Jurkat, Clone E6-1 (cell line): Measurements from ENCODE around the gene CCDC78.

ENCODE experiments used
- DNase-seq: peaks from one replicate; pipeline ENCODE4 v3.0.0-alpha.2; 2011; ENCODE audit warnings: low read depth, low spot score
- H3K4me3 ChIP-seq: 2 replicates; pipeline ENCODE4 v1.5.1; 2011; ENCODE audit warnings: mild to moderate bottlenecking, low read length, control low read depth, moderate library complexity

Gene CCDC78

DNA sequence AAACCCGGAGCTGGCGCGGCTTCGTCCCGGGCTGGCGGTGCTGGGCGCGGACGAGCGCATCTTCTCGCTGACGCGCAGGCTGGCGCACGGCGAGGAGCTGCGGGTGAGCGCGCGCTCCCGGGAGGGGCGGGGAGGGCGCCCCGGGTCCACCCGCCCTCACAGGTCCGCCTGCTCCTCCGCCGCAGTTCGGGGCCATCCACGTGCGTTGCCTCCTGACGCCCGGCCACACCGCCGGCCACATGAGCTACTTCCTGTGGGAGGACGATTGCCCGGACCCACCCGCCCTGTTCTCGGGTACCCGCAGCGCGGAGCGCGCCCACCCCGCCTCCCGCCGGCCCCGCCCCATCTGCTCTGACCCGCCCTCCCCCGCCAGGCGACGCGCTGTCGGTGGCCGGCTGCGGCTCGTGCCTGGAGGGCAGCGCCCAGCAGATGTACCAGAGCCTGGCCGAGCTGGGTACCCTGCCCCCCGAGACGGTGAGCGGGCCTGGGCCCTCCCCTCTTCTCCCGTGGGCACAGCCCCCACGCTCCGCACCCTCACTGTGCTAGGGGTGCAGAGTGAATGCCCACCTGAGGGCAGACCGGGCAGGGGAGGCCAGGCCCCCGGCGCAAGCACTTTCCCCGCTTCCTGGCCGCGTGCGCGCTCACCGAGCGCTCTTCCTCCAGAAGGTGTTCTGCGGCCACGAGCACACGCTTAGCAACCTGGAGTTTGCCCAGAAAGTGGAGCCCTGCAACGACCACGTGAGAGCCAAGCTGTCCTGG, 2.1 kb upstream of the CCDC78 start:
- peak overlapping the region; percentile 64 for H3K4me3 ChIP-seq
- peak; percentile 42 for DNase-seq

DNA sequence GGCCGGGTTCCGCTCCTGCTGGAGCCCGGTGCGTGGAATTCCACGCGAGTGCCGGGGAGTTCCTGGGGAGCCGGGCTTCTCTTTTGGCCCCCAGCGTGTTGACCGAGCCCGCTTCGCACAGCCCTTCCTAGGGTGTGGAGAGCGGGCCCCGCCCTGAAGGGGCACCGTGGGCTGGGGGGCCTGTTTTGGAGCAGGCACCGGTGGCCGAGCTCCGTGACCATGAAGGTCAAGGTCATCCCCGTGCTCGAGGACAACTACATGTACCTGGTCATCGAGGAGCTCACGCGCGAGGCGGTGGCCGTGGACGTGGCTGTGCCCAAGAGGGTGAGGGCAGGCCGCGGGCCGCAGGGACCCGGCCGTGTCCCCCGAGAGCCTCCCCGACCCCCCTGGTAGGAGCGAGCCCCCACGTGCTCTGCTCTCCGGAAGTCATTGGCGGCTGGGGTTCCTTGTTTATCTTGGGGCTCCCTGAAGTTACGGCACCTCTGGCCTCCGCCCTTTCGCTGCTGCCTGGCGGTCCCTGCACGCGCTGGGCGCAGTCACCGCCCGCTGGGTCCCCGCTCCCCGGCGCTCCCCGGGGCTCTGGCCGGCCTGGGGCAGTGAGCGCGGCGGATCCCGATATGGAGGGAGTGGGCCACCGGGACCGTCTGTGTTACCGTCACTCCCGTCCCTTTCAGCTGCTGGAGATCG, 1.2 kb upstream of the CCDC78 start:
- peak overlapping the region; percentile 64 for H3K4me3 ChIP-seq
- no peak for DNase-seq

DNA sequence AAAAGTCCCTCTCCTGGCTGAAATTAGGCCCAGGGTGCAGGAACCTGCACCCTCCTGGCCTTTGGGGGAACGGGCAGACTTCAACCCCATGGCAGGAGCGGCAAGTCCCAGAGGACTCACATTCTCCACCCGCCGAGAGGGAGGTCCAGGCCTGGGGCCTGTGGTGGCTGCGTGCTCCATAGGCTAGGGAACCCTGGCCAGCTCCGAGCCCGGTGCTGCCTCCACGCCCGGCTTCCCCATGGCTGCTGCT, 130 bp downstream of the CCDC78 start:
- H3K4me3 ChIP-seq: no peak overlapping the region
- no peak for DNase-seq

DNA sequence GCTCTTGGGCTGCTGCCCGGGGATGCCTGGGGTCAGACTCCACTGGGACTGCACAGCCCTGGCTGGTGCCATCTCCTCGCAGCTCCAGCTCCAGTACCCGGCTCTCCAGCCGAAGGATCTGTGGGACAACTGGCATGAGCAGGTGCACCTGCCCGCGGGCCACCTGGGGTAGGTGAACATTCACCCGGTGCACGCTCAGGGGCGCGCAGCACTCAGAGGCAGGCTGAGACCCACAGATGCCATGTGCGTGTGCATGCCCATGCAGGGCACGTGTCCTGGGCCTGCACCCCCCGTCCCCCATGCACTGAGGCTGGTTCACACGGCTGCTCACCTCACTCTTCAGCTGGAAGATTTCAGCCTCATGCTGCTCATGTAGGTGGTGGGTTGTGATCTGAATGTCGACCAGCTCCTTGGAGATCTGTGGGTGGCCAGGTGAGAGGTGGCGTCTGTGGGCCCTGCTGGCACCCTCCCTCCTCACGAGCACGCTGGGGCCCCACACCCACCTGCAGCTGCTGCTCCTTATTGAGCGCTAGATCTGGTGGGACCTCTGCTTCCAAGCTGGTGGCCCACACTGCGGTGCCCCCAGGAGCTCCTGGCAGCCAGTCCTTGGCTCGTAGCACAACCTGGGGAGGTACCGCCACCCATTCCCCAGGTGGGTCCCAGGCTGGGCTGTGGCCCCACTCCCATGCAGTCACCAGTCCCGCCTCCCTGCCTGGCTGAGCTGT, 618 bp downstream of the CCDC78 start:
- no peak for DNase-seq
- no peak overlapping the region for H3K4me3 ChIP-seq

DNA sequence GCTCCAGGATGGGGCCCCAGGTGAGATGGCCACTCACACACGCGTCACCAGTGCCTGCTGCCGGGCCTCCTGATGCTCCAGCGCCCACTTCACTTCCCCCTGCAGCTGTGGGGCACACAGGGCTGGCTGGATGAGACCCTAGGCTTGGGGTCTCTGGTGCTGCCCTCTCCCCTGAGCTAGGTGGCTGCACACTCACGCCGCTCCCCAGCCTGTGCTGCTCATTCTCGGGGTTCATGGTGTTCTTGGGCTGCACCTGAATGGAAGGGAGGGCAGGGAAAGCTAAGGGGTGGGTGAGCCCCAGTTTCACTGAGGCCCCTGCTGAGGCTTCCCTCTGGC, 1.2 kb downstream of the CCDC78 start:
- DNase-seq: no peak
- H3K4me3 ChIP-seq: no peak overlapping the region

DNA sequence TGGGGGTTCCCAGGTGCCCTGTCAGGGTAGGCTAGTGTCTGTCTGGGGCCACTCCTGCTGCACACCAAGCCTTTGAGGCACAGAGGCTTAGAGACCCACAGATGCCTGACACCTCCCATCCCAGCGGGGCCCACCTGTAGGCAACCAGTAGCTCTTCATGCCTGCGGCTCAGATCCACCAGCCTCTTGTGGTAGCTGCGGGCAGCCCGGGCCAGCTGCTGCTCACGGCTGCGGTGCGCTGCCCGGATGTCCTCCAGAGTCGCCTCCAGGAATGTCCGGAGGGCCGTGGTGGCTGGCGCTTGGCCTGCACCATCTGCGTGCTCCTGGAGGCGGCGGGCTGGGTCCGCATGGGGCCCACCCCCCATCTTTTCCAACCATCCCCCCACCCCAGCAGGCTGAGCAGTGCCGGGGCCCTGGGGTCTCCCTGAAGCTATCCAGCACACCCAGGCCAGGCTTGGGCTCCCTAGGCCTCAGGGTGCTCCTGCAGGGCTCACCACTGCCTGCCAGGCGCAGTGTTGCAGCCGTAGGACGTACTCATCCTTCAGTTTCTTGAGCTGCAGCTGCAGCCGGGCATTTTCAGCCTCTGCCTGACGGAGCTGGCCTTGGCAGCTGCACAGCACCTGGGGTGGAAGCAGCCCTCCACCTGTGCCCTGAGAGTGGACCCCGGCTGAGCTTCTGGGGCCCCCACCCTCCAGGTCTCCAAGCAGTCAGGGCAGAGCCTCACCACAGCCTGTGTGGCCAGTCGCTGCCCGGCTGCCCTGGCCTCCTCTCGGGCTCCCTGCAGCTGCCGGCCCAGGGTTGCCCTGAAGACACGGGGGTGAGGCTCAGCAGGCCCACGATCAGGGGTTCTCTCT, 1.8 kb downstream of the CCDC78 start:
- DNase-seq: peak; percentile 82
- H3K4me3 ChIP-seq: no peak overlapping the region

DNA sequence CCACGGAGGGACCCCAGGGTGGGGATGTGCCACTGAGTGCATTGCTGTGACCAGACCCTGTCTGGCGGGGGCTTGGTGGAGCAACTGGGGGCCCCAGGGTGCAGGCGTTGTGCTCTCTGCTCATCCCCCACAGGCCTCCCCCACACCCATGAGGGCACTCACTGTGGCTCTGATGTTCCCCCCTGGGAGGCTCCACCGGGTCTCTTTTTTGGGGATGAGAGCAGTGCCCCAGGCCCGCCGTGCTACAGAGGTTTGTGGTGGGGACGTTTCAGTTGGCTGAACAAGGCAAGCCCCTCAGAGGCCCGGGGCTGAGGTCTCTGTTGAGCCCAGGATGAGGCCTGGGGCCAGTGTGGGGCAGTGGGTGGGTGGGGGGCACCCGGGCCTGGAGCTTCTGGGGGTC, 2.5 kb downstream of the CCDC78 start:
- H3K4me3 ChIP-seq: no peak overlapping the region
- no peak for DNase-seq

DNA sequence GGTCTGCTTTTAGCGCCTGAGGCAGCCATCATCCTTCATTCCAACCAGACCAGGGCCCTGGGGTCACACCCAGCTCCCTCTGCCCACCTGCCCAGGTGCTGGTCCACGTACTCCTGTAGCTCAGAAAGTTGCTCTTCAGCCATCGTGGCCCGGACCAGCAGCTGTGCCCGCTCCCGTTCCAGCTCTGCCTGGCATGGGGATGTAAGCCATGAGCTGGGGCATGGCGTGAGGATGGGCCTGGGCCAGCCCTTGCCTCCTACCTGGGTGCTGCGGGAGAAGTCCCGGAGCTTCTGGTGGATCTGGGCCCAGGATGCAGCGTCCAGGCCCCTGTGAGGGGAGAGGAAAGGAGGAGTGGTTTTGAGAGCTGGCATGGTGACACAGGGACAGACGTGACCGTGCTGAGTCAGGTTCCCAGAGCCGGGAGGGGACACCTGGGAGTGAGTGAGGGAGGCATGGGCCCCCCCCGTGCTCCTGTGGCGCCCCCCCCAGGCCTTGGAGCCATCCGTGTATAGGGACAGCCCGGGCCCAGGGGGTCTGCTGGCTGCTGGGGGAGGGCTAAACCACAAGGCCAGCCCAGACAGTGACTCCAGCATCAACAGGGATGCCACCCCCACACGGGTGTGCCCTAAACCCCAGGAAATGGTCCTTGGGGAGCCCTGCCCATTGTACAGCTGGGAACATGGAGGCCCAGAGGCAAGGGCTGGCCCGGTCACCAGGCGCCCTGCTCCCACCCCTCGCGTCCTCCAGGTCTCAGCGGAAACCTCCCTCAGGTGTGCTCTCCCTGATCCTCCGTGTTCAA, 3.2 kb downstream of the CCDC78 start:
- DNase-seq: no peak
- H3K4me3 ChIP-seq: peak overlapping the region; percentile 54

DNA sequence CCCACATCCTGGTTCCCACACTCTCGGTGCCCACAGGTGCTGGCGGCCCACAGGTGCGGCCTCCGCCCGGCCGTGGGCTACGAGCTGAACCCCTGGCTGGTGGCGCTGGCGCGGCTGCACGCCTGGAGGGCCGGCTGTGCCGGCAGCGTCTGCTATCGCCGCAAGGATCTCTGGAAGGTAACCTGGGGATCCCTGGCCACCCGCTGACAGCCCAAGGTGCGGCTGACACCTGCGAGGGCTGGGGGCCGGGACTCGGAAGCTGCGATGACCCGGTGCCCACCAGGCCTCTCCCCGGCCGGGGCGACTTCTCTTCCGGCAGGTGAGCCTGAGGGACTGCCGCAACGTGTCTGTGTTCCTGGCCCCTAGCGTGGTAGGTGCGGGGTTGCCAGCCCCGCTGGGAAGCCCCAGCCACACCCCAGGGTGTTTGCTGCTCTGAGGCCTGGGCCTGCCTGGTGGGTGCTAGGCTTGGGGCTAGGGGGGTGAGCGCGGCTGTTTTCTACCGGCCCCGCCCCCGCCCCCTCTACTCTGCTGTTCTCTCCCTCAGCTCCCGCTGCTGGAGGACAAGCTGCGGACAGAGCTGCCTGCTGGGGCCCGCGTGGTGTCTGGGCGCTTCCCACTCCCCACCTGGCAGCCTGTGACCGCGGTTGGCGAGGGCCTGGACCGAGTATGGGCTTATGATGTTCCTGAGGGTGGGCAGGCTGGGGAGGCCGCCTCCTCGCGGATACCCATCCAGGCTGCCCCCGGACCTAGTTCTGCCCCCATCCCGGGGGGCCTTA, 4.3 kb downstream of the CCDC78 start:
- H3K4me3 ChIP-seq: peak overlapping the region; percentile 54
- no peak for DNase-seq

DNA sequence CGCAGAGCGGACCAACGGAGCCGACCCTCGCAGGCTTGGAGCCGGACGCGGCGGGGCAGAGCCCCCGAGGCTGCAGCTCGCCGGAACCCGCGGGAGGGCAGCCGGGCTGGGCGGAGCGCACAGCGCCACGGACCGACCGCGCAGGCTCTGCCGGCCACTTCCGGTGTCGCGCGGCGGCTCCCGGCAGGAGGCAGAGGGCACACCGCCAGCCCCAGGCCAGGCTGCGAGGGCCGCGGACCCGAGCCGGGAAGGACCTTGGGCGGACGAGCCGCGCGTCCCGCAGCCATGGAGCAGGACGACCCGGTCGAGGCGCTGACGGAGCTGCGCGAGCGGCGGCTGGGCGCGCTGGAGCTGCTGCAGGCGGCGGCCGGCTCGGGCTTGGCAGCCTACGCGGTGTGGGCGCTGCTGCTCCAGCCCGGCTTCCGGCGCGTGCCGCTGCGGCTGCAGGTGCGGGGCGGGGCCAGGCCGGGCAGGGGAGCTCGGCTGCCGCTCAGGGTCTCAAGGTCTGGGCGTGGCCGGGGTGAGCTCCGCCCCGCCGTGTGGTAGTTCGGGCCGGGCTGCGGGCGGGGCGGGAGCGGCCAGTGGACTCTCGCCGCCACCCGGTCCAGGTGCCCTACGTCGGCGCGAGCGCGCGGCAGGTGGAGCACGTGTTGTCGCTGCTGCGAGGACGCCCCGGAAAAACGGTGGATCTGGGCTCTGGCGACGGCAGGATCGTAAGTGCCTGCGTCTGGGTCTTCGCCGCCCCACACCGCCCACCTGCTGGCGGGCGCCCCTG, 5.1 kb downstream of the CCDC78 start, which contains the start of gene ANTKMT:
Gene ANTKMT, plus strand, starts transcription at position 157 of the 775 bp plus-strand sequence. Its CDS starts 129 bp downstream, at position 286.
- DNase-seq: peak; percentile 84
- H3K4me3 ChIP-seq: peak within 1 kb of the TSS; percentile 73

DNA sequence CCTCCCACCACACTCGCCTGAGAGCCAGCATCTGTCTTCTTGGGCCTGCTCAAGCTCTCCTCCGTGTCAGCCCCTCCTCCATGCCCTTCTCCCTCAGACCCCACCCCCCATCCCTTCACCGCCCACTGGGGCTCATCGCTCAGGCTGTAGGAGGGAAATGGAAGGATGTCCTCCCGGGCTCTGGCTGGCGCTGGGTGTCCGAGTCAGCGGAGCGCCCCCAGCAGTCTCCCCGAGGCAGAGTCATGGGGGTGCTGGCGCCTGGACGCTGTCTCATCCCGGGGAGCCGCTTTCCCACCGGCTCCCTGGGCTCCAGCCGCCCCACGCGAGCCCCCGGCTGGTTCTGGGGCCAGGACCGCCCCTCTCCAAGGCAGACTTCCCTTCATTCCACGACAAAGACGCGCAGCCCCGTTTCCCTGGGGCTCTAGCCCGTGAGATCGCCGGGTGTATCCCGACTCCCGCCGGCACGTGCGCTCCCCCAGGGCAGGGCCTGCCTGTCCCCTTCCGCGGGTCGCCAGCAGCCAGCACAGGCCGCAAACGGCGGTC, 5.7 kb downstream of the CCDC78 start:
- peak; percentile 89 for DNase-seq

DNA sequence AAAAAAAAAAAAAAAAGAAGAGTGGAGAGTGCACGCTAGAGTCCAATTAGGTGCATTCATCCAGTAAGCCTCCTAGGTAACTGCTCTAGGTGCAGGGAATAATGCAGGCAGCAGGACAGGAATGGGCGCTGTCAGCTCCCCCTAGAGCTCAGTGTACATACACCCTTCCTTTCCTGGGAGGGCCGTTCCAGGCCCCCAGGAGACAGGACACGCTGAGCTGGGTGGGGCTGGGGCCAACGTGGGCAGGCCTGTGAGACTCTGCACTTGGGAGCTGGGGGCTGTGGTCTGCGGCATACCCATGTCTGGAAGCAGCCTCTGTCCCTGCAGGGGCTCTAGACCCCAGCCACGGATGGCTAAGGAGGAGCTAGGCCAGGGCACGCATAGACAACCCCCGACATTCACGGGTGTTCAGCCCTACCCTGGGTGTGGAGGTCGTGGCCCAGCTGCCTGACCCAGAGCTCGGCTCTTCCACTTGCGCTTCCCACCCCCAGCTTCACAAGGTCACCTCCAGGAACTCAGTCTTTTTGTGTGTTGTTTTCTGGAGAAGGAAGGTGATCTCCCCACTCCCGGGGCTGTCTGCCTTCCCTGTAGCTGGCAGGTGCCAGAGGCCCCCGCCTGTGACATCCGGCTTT, 6.3 kb downstream of the CCDC78 start:
- DNase-seq: peak; percentile 37
- H3K4me3 ChIP-seq: peak overlapping the region; percentile 73

More for the DNA sequence above, 5.7 kb downstream of the CCDC78 start:
- H3K4me3 ChIP-seq: peak overlapping the region; percentile 73

DNA sequence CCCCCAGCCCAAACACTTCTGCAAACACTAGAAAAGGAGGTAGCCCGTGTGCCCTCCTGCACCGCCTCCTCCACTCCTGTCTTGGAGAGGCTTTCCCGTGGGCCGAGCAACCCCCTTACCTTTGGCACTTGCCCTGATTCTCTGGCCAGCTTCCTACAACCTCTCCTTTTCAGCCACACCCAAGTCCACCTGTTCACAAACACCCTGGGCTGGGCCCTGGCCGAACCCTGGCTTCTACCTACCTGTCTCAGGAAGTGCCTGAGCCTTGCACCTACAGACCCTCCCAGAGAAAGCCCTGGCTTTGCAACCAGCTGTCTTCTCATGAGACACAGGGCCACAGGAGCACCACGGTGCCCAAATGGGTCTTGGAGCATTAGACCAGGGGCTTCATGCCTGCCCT, 7.3 kb downstream of the CCDC78 start:
- H3K4me3 ChIP-seq: no peak overlapping the region
- no peak for DNase-seq

DNA sequence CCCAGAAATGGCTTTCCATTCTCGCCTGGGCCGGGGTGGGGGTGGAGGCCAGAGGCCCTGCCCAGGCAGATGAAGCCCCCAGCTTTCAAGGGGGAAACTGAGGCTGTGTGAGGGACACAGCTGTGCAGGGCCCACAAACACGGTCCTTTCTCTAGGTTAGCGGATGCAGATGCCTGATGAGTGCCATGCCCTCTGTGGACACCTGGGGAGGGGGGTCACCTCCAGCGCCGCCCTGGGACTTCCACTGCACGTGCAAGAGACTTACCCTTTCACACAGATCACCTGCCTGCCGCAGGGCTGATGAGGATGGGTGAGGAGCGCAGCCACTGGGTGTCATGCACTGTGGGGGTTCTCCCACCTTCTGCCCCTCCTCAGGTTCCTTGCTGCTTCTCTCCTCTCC, 7.9 kb downstream of the CCDC78 start:
- no peak for DNase-seq
- H3K4me3 ChIP-seq: no peak overlapping the region

DNA sequence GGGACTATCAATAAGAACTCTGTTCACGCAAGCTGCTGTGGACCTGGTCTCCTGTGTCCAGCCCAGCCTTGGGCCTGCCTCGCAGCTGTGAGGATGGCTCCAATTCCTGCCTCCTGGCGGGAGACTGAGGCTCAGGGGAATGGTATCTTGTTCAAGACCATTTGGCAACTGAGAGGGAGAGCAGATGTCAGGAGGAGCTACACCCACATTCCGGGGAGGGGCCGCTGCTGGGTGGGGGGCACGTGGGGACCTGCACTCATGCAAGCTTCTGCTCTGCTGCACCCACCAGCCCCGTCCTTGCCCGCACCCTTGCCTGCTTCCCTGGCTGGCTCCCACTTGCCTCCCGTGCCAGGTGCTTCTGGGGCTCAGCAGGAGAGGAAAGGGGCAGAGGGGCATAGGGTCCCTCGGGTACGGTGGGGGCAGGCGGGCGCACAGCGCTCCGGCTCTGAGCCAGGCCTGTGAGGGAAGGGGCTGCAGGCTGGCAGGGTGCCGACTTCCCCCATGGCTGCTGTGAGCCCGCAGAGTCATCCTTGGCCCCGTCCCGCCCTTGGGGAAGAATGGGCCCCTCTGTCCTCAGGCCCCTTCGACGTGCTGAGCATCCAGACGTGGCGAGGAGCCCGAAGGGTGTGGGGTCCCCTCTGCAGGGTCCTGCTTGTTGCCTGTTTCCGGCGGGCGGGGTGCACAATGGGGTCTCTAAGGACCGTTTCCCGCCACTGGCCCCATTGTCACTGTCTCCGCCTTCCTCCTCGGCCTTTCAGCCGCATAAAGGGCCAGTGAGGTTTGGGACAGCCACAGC, 8.6 kb downstream of the CCDC78 start:
- no peak for DNase-seq
- no peak overlapping the region for H3K4me3 ChIP-seq

DNA sequence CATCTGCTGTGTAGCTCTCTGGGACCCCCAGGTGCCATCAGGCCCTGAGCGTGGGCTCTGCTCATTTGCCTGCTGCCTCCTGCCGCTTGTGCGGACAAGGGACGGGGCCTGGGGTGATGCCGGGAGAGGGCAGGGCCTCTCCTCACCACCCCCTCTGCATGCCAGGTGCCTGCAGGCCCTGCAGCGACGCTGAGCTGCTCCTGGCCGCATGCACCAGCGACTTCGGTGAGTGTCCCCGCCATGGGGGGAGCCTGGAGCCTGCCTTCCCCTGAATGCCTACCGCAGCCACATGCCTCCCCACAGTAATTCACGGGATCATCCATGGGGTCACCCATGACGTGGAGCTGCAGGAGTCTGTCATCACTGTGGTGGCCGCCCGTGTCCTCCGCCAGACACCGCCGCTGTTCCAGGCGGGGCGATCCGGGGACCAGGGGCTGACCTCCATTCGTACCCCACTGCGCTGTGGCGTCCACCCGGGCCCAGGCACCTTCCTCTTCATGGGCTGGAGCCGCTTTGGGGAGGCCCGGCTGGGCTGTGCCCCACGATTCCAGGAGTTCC, 9.4 kb downstream of the CCDC78 start:
- H3K4me3 ChIP-seq: no peak overlapping the region
- no peak for DNase-seq
